ENCODE measurements around the gene TET1. TPM values are rescaled to one million over a fixed set of nuclear protein-coding genes. Genes with fewer than 3 reads are reported as not detected.
A peak's percentile ranks its signal among the peaks of the same experiment; 100 is the strongest.
"Not testable (repeated sequence)": the region's sequence is repeated elsewhere in the genome, so short reads cannot be mapped to it uniquely, and the experiment has no call there.

Gene TET1
- total RNA-seq, 1 experiment from 2014 or later: 2.4 TPM

DNA sequence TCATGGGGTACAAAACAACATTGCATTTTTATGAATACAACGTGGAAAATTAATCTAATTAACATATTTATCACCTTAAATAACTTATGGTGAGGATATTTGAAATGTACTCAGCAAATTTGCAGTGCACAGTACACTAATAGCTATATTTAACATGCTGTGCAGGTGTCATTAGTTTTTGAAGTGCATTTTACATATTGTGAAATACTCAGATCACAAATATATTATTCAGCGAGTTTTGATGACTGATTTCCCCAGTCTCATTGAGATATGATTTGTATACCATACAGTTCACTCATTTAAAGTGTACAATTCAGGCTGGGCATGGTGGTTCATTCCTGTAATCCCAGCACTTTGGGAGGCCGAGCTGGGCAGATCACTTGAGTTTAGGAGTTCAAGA lies 59.5 kb downstream of the TET1 start:
- H3K79me2 ChIP-seq (ENCODE audit: low read depth): no peaks in the 10 kb centered on the region
- H2AFZ ChIP-seq: no peak overlapping the region
- no peaks in the 10 kb centered on the region for H3K27me3 ChIP-seq (ENCODE audit: insufficient read depth, low read depth)
- H3K27ac ChIP-seq: no peak overlapping the region
- intact Hi-C loops (cut with micrococcal nuclease; ENCODE audit: unreplicated experiment): no loop called here
- no peaks in the 10 kb centered on the region for H3K36me3 ChIP-seq (ENCODE audit: low read depth)
- no peak for TF ChIP-seq EZH2 (IDR thresholded peaks at IDR 0.05; ENCODE audit: low read depth)
- no peak for TF ChIP-seq CTCF (conservative IDR thresholded peaks at IDR 0.05)
- no peaks in the 10 kb centered on the region for H4K20me1 ChIP-seq (ENCODE audit: insufficient read depth)
- no peaks in the 10 kb centered on the region for H3K4me1 ChIP-seq (replicated peaks; ENCODE audit: insufficient read depth)
- no peak overlapping the region for H3K4me2 ChIP-seq
- H3F3A ChIP-seq (ENCODE audit: insufficient read depth, low read depth): no peaks in the 10 kb centered on the region
- DNase-seq: no peak
- POLR2A ChIA-PET (ENCODE audit: unreplicated experiment): no interaction called here
- no peaks in the 10 kb centered on the region for H3K9me3 ChIP-seq (ENCODE audit: insufficient read depth, low read depth)
- BruUV-seq (replicated peaks): no TSS peak
- CTCF ChIA-PET: no interaction called here
- peaks cover 8% of the 10 kb centered on the region; the same call in 1 of the 2 replicates for H3K9me2 ChIP-seq (ENCODE audit: insufficient read depth)
- no peak overlapping the region for H3K4me3 ChIP-seq

GRCh38 chr10:68625316-68625921 lies 65.3 kb downstream of the TET1 start:
- Histone ChIP-seq H3K27me3 (ENCODE audit: insufficient read depth, low read depth) (no peaks in the 10 kb centered on the region), H3K9me3 (ENCODE audit: insufficient read depth, low read depth) (no peaks in the 10 kb centered on the region), H3K4me2 (no peak overlapping the region), H3K4me1 (replicated peaks; ENCODE audit: insufficient read depth) (peaks cover 10% of the 10 kb centered on the region; the same call in 1 of the 2 replicates), H2AFZ (no peak overlapping the region), H3K4me3 (no peak overlapping the region), H3K27ac (no peak overlapping the region), H3K36me3 (ENCODE audit: low read depth) (no peaks in the 10 kb centered on the region), H4K20me1 (ENCODE audit: insufficient read depth) (no peaks in the 10 kb centered on the region), H3K9me2 (ENCODE audit: insufficient read depth) (peaks cover under 1% of the 10 kb centered on the region; the same call in 1 of the 2 replicates), H3K79me2 (ENCODE audit: low read depth) (no peaks in the 10 kb centered on the region), H3F3A (ENCODE audit: insufficient read depth, low read depth) (peaks cover 5% of the 10 kb centered on the region; the same call in 1 of the 2 replicates)
- no TSS peak for BruUV-seq (replicated peaks)
- POLR2A ChIA-PET (ENCODE audit: unreplicated experiment): no interaction called here
- intact Hi-C loops (cut with micrococcal nuclease; ENCODE audit: unreplicated experiment): no loop called here
- CTCF ChIA-PET: no interaction called here
- no peak for DNase-seq
- no peak for TF ChIP-seq CTCF (conservative IDR thresholded peaks at IDR 0.05)
- TF ChIP-seq EZH2 (IDR thresholded peaks at IDR 0.05; ENCODE audit: low read depth): no peak

- POLR2A ChIA-PET (ENCODE audit: unreplicated experiment): no interaction called here
- H4K20me1 ChIP-seq (ENCODE audit: insufficient read depth): no peaks in the 10 kb centered on the region
- no peak overlapping the region for H2AFZ ChIP-seq
- H3K4me1 ChIP-seq (replicated peaks; ENCODE audit: insufficient read depth): peaks cover 10% of the 10 kb centered on the region; the same call in 1 of the 2 replicates
- peak in 1 of 2 experiments; percentile 50 for DNase-seq
- no peak overlapping the region for H3K27ac ChIP-seq
- intact Hi-C loops (cut with micrococcal nuclease; ENCODE audit: unreplicated experiment): no loop called here
- peaks cover 5% of the 10 kb centered on the region; the same call in 1 of the 2 replicates for H3F3A ChIP-seq (ENCODE audit: insufficient read depth, low read depth)
- BruUV-seq (replicated peaks): no TSS peak
- H3K9me3 ChIP-seq (ENCODE audit: insufficient read depth, low read depth): no peaks in the 10 kb centered on the region
- H3K36me3 ChIP-seq (ENCODE audit: low read depth): no peaks in the 10 kb centered on the region
- no peaks in the 10 kb centered on the region for H3K79me2 ChIP-seq (ENCODE audit: low read depth)
- 0 out of 2 replicates have a peak overlapping the region, but pooled peaks have one; percentile 5 for H3K4me2 ChIP-seq
- H3K9me2 ChIP-seq (ENCODE audit: insufficient read depth): no peaks in the 10 kb centered on the region
- TF ChIP-seq CTCF (conservative IDR thresholded peaks at IDR 0.05) (no peak), EZH2 (IDR thresholded peaks at IDR 0.05; ENCODE audit: low read depth) (no peak)
- no peaks in the 10 kb centered on the region for H3K27me3 ChIP-seq (ENCODE audit: insufficient read depth, low read depth)
- CTCF ChIA-PET: no interaction called here
- no peak overlapping the region for H3K4me3 ChIP-seq
Measured at GRCh38 chr10:68628576-68629127, 68.5 kb downstream of the TET1 start.

GRCh38 chr10:68632271-68632560 lies 72.1 kb downstream of the TET1 start:
- H3K27ac ChIP-seq; POLR2A ChIA-PET (ENCODE audit: unreplicated experiment); H3K36me3 ChIP-seq (ENCODE audit: low read depth); H2AFZ ChIP-seq; intact Hi-C loops (cut with micrococcal nuclease; ENCODE audit: unreplicated experiment); H3K9me2 ChIP-seq (ENCODE audit: insufficient read depth); DNase-seq; H3K4me2 ChIP-seq; CTCF ChIA-PET; H3F3A ChIP-seq (ENCODE audit: insufficient read depth, low read depth); H3K4me3 ChIP-seq; BruUV-seq (replicated peaks); H3K79me2 ChIP-seq (ENCODE audit: low read depth); H4K20me1 ChIP-seq (ENCODE audit: insufficient read depth); H3K9me3 ChIP-seq (ENCODE audit: insufficient read depth, low read depth); H3K27me3 ChIP-seq (ENCODE audit: insufficient read depth, low read depth): not testable (repeated sequence)
- H3K4me1 ChIP-seq (replicated peaks; ENCODE audit: insufficient read depth): peaks cover 10% of the 10 kb centered on the region; the same call in 1 of the 2 replicates

Data from PC-9 (cell line).